HepG2 (cell line): Measurements from ENCODE around the gene ZNF226. TPM values are rescaled to one million over a fixed set of nuclear protein-coding genes. Genes with fewer than 3 reads are reported as not detected.

ENCODE experiments used
- ARHGAP35 ChIP-seq: sonication (generic); formaldehyde crosslinking; IDR thresholded peaks from 2 replicates; pipeline ENCODE4 v1.9.0; 2022; ENCODE audit warnings: mild to moderate bottlenecking, inconsistent platforms, moderate library complexity, missing genetic modification reagents, borderline replicate concordance
- CENPT ChIP-seq: sonication (generic); formaldehyde crosslinking; IDR thresholded peaks from 2 replicates; pipeline ENCODE4 v1.8.0; 2022; ENCODE audit warnings: low read depth, mild to moderate bottlenecking, moderate library complexity, missing genetic modification reagents
- EEA1 ChIP-seq: sonication (generic); formaldehyde crosslinking; IDR thresholded peaks from 2 replicates; pipeline ENCODE4 v1.5.1; 2020; ENCODE audit warnings: mild to moderate bottlenecking, missing genetic modification reagents, borderline replicate concordance
- EED ChIP-seq: sonication (generic); formaldehyde crosslinking; IDR thresholded peaks from 2 replicates; pipeline ENCODE4 v1.5.0; 2020; ENCODE audit warnings: mild to moderate bottlenecking, missing genetic modification reagents
- EZH2 ChIP-seq: conservative IDR thresholded peaks from 2 replicates; pipeline ENCODE4 v1.6.1; 2012; ENCODE audit warnings: mild to moderate bottlenecking, low read depth, low read length, moderate library complexity
- HES4 ChIP-seq: sonication (generic); formaldehyde crosslinking; IDR thresholded peaks from 2 replicates; pipeline ENCODE4 v1.9.0; 2021; ENCODE audit warnings: mild to moderate bottlenecking, missing genetic modification reagents, borderline replicate concordance
- HNRNPH1 ChIP-seq: fragments of 200-400 bp; formaldehyde crosslinking; optimal IDR thresholded peaks from 2 replicates; pipeline ENCODE3; 2017; ENCODE audit warnings: mild to moderate bottlenecking, low read depth, low read length
- KLF16 ChIP-seq, 2 experiments: sonication (generic) in 1 of 2; formaldehyde crosslinking in 1 of 2; IDR thresholded peaks; 2 replicates each; pipeline versions ENCODE4 v1.6.1 to v1.8.0; 2016 to 2023; ENCODE audit warnings: missing genetic modification reagents in 2 of 2, missing compliant biosample characterization in 1 of 2
- NCOR1 ChIP-seq: fragments of 200-600 bp; sonication (generic); IDR thresholded peaks from 2 replicates; pipeline ENCODE4 v1.7.0; 2017; ENCODE audit warnings: antibody characterized with exemption, low read length, borderline replicate concordance
- RFX1 ChIP-seq: fragments of 450-650 bp; IDR thresholded peaks from 2 replicates; pipeline ENCODE4 v1.6.1; 2017
- SMARCC2 ChIP-seq: fragments of 450-650 bp; IDR thresholded peaks from 2 replicates; pipeline ENCODE4 v1.6.1; 2017; ENCODE audit warnings: antibody characterized with exemption, mild to moderate bottlenecking
- SRSF4 ChIP-seq: fragments of 200-400 bp; formaldehyde crosslinking; IDR thresholded peaks from one replicate; pipeline ENCODE4 v1.6.1; 2018; ENCODE audit warnings: mild to moderate bottlenecking, low read depth, low read length, moderate library complexity; ENCODE audit not compliant: poor library complexity, severe bottlenecking
- ZMYM2 ChIP-seq: sonication (generic); formaldehyde crosslinking; IDR thresholded peaks from 2 replicates; pipeline ENCODE4 v1.8.0; 2022; ENCODE audit warnings: mild to moderate bottlenecking, missing genetic modification reagents
- ZNF292 ChIP-seq: sonication (generic); formaldehyde crosslinking; IDR thresholded peaks from 2 replicates; pipeline ENCODE4 v1.8.1; 2022; ENCODE audit warnings: mild to moderate bottlenecking, low read depth, missing genetic modification reagents, borderline replicate concordance
- ZNF720 ChIP-seq: sonication (generic); formaldehyde crosslinking; IDR thresholded peaks from 2 replicates; pipeline ENCODE4 v1.4.0; 2020; ENCODE audit warnings: missing genetic modification reagents
- polyA plus RNA-seq, 8 experiments: library from polyadenylated mRNA; depleted of rRNA in 3 of 8; stranded (reverse) in 7 of 8; unstranded in 1 of 8; fragments of >200 nt; fragmentation: Illumina TruSeq in 4 of 8; extraction: Trizol in 4 of 8; gene quantifications; 2 replicates each; pipeline versions ENCODE4 v1.2.1 to v1.2.3, GENCODE V29; 2011 to 2016; ENCODE audit warnings: low read depth in 4 of 8, missing spikeins in 1 of 8, mixed read lengths in 1 of 8; ENCODE audit not compliant: insufficient read depth in 1 of 8
- total RNA-seq, 5 experiments: library from RNA; depleted of rRNA; stranded (reverse); fragments of >200 nt; fragmentation: Illumina TruSeq; extraction: Trizol; gene quantifications; 2 replicates each; pipeline ENCODE4 v1.2.3, GENCODE V29; 2016; ENCODE audit warnings: low read depth in 1 of 5
- TF ChIP-seq, protein P1 (sequence below): sonication (generic); formaldehyde crosslinking; conservative IDR thresholded peaks from 2 replicates; pipeline ENCODE4 v1.8.1; 2023; ENCODE audit warnings: missing genetic modification reagents
- TF ChIP-seq, protein P2 (sequence below): sonication (generic); formaldehyde crosslinking; IDR thresholded peaks from 2 replicates; pipeline ENCODE4 v1.5.1; 2020; ENCODE audit warnings: missing genetic modification reagents, mild to moderate bottlenecking, borderline replicate concordance
- TF ChIP-seq, protein P3 (sequence below): sonication (generic); formaldehyde crosslinking; IDR thresholded peaks from 2 replicates; pipeline ENCODE4 v1.8.1; 2022; ENCODE audit warnings: low read depth, mild to moderate bottlenecking, missing genetic modification reagents

ZNF226 gene
- total and polyA plus RNA-seq, 2 of the 13 experiments (the other 11 are each of a cell fraction or from before 2014, with no cell fraction given), result 8.3 to 16.0 TPM

DNA sequence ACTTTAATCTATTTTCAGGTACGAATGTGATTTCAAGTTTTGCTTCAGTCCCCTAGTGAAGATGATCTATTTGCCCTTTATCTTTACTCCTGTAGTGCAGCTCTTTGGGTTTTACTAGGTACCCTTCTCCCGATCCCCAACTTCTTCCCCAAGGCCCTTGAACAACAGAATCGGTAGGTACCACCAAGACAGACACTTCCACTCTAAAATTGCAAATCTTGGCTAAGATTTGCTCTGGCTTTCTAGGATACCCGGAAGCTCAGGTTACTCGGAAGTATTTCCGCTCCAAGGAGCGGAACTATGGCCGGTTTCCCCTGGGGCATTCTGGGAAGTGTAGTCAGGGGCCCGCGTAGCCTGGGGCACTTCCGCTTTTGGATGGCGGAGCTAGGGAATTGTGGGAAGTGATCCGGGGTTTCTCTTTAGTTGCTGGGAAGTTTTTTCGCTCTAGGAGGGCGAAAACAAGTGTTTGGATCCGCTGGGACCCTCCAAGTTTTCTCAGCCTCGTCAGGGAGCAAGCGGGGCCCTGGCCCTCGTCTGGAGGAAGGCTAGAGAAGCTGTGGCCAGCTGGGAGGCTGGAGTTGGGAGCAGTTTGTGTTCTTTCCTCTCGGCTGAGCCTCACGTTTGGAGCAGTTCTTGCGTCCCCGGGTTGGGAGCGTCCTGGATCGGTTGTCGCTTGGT, 42.4 kb downstream of the ZNF226 start (continued):
- TF ChIP-seq EZH2 (no peak), ZNF292 (CRISPR knock-in tag) (no peak), RFX1 (no peak), SRSF4 (no peak), ARHGAP35 (CRISPR knock-in tag) (no peak), KLF16 (CRISPR knock-in tag; IDR thresholded peaks at IDR 0.05) (peak in 1 of 2 experiments; percentile 25; a peak in 1 of 4 replicates), ZMYM2 (CRISPR knock-in tag) (no peak), CENPT (CRISPR knock-in tag) (no peak), NCOR1 (no peak), HES4 (CRISPR knock-in tag) (no peak), EED (CRISPR knock-in tag) (no peak), EEA1 (no peak), SMARCC2 (no peak), ZNF720 (CRISPR knock-in tag) (no peak), HNRNPH1 (no peak)
- TF ChIP-seq, protein P1, sequence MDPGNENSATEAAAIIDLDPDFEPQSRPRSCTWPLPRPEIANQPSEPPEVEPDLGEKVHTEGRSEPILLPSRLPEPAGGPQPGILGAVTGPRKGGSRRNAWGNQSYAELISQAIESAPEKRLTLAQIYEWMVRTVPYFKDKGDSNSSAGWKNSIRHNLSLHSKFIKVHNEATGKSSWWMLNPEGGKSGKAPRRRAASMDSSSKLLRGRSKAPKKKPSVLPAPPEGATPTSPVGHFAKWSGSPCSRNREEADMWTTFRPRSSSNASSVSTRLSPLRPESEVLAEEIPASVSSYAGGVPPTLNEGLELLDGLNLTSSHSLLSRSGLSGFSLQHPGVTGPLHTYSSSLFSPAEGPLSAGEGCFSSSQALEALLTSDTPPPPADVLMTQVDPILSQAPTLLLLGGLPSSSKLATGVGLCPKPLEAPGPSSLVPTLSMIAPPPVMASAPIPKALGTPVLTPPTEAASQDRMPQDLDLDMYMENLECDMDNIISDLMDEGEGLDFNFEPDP, result no peak
- TF ChIP-seq, protein P2, sequence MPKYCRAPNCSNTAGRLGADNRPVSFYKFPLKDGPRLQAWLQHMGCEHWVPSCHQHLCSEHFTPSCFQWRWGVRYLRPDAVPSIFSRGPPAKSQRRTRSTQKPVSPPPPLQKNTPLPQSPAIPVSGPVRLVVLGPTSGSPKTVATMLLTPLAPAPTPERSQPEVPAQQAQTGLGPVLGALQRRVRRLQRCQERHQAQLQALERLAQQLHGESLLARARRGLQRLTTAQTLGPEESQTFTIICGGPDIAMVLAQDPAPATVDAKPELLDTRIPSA, result no peak
- TF ChIP-seq, protein P3, sequence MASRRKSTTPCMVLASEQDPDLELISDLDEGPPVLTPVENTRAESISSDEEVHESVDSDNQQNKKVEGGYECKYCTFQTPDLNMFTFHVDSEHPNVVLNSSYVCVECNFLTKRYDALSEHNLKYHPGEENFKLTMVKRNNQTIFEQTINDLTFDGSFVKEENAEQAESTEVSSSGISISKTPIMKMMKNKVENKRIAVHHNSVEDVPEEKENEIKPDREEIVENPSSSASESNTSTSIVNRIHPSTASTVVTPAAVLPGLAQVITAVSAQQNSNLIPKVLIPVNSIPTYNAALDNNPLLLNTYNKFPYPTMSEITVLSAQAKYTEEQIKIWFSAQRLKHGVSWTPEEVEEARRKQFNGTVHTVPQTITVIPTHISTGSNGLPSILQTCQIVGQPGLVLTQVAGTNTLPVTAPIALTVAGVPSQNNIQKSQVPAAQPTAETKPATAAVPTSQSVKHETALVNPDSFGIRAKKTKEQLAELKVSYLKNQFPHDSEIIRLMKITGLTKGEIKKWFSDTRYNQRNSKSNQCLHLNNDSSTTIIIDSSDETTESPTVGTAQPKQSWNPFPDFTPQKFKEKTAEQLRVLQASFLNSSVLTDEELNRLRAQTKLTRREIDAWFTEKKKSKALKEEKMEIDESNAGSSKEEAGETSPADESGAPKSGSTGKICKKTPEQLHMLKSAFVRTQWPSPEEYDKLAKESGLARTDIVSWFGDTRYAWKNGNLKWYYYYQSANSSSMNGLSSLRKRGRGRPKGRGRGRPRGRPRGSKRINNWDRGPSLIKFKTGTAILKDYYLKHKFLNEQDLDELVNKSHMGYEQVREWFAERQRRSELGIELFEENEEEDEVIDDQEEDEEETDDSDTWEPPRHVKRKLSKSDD, result no peak
- TF ChIP-seq, all 625 proteins: peak for 148
